Measurements from ENCODE around the gene MAP1LC3B2. TPM values are rescaled to one million over a fixed set of nuclear protein-coding genes. Genes with fewer than 3 reads are reported as not detected.

MAP1LC3B2 gene
- total RNA-seq, 1 donor from 2014 or later = not detected

GRCh38 chr12:116537101-116537904 lies 21.9 kb upstream of the MAP1LC3B2 start:
- no peaks in the 10 kb centered on the region for H3K36me3 Mint-ChIP-seq (ENCODE audit: low read depth, unreplicated experiment)
- H3K4me1 Mint-ChIP-seq (ENCODE audit: unreplicated experiment) = peaks cover 16% of the 10 kb centered on the region
- H3K9me3 Mint-ChIP-seq (ENCODE audit: unreplicated experiment) = no peaks in the 10 kb centered on the region
- H3K4me3 Mint-ChIP-seq (ENCODE audit: unreplicated experiment) = no peak overlapping the region
- DNase-seq (ENCODE audit: low spot score) = no peak
- TF ChIP-seq CTCF (IDR thresholded peaks at IDR 0.05; ENCODE audit: unreplicated experiment) = no peak
- H3K27me3 Mint-ChIP-seq (ENCODE audit: unreplicated experiment) = peaks cover 4% of the 10 kb centered on the region
- no peak overlapping the region for H3K27ac Mint-ChIP-seq (ENCODE audit: unreplicated experiment)

- no peak overlapping the region for H3K4me3 Mint-ChIP-seq (ENCODE audit: unreplicated experiment)
- no peak for TF ChIP-seq CTCF (IDR thresholded peaks at IDR 0.05; ENCODE audit: unreplicated experiment)
- no peaks in the 10 kb centered on the region for H3K9me3 Mint-ChIP-seq (ENCODE audit: unreplicated experiment)
- no peak for DNase-seq (ENCODE audit: low spot score)
- peaks cover 4% of the 10 kb centered on the region for H3K27me3 Mint-ChIP-seq (ENCODE audit: unreplicated experiment)
- H3K4me1 Mint-ChIP-seq (ENCODE audit: unreplicated experiment) = peaks cover 16% of the 10 kb centered on the region
- no peaks in the 10 kb centered on the region for H3K36me3 Mint-ChIP-seq (ENCODE audit: low read depth, unreplicated experiment)
- H3K27ac Mint-ChIP-seq (ENCODE audit: unreplicated experiment) = no peak overlapping the region
Observed at GRCh38 chr12:116538076-116538591, 21.0 kb upstream of the MAP1LC3B2 start.

- no peak for TF ChIP-seq CTCF (IDR thresholded peaks at IDR 0.05; ENCODE audit: unreplicated experiment)
- Mint-ChIP-seq H3K4me3 (ENCODE audit: unreplicated experiment) (no peak overlapping the region), H3K4me1 (ENCODE audit: unreplicated experiment) (peaks cover 16% of the 10 kb centered on the region), H3K36me3 (ENCODE audit: low read depth, unreplicated experiment) (no peaks in the 10 kb centered on the region), H3K9me3 (ENCODE audit: unreplicated experiment) (no peaks in the 10 kb centered on the region), H3K27me3 (ENCODE audit: unreplicated experiment) (peaks cover 4% of the 10 kb centered on the region), H3K27ac (ENCODE audit: unreplicated experiment) (no peak overlapping the region)
- no peak for DNase-seq (ENCODE audit: low spot score)
Observed at GRCh38 chr12:116538682-116539305, 20.4 kb upstream of the MAP1LC3B2 start.

GRCh38 chr12:116539361-116539771 lies 19.8 kb upstream of the MAP1LC3B2 start:
- TF ChIP-seq CTCF (IDR thresholded peaks at IDR 0.05; ENCODE audit: unreplicated experiment) = no peak
- H3K36me3 Mint-ChIP-seq (ENCODE audit: low read depth, unreplicated experiment) = no peaks in the 10 kb centered on the region
- peaks cover 16% of the 10 kb centered on the region for H3K4me1 Mint-ChIP-seq (ENCODE audit: unreplicated experiment)
- no peaks in the 10 kb centered on the region for H3K9me3 Mint-ChIP-seq (ENCODE audit: unreplicated experiment)
- peaks cover 2% of the 10 kb centered on the region for H3K27me3 Mint-ChIP-seq (ENCODE audit: unreplicated experiment)
- H3K27ac Mint-ChIP-seq (ENCODE audit: unreplicated experiment) = peak overlapping the region; percentile 6
- no peak overlapping the region for H3K4me3 Mint-ChIP-seq (ENCODE audit: unreplicated experiment)
- no peak for DNase-seq (ENCODE audit: low spot score)

Data from endothelial cell (in vitro differentiated cells).